ENCODE results near the gene ALDH1A2.

The ALDH1A2 gene

DNA sequence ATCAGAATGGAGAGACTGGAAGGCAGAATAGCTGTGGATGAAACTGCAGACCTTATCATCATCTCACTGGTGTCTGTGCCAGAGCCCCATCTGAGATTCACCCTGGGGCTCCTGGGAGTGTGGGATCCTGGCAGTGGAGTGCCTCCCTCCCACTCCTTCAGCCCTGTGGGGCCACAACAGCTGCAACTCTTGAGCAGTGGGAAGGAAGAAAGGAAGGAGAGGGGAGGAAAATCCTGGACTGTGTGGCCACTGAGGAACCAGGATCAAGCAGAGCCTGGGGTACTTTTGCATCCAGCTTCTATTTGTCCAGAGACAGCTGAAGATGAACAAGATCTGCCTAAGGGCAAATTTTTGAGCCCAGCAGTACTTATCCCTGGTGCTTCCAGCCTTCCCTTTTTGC, 13.1 kb upstream of the ALDH1A2 start:
- no peak for DNase-seq
- Histone ChIP-seq H3K4me3 (no peak overlapping the region), H3K27me3 (peaks cover 0 to 5% of the 10 kb centered on the region in 2 donors), H3K27ac (no peak overlapping the region), H3K9me3 (no peaks in the 10 kb centered on the region), H3K4me1 (no peaks in the 10 kb centered on the region), H3K36me3 (no peaks in the 10 kb centered on the region)
- intact Hi-C loops (cut with DNase I; ENCODE audit: low total_unique reads): no loop called here
- TF ChIP-seq, protein P1, sequence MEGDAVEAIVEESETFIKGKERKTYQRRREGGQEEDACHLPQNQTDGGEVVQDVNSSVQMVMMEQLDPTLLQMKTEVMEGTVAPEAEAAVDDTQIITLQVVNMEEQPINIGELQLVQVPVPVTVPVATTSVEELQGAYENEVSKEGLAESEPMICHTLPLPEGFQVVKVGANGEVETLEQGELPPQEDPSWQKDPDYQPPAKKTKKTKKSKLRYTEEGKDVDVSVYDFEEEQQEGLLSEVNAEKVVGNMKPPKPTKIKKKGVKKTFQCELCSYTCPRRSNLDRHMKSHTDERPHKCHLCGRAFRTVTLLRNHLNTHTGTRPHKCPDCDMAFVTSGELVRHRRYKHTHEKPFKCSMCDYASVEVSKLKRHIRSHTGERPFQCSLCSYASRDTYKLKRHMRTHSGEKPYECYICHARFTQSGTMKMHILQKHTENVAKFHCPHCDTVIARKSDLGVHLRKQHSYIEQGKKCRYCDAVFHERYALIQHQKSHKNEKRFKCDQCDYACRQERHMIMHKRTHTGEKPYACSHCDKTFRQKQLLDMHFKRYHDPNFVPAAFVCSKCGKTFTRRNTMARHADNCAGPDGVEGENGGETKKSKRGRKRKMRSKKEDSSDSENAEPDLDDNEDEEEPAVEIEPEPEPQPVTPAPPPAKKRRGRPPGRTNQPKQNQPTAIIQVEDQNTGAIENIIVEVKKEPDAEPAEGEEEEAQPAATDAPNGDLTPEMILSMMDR (IDR thresholded peaks at IDR 0.05): no peak

DNA sequence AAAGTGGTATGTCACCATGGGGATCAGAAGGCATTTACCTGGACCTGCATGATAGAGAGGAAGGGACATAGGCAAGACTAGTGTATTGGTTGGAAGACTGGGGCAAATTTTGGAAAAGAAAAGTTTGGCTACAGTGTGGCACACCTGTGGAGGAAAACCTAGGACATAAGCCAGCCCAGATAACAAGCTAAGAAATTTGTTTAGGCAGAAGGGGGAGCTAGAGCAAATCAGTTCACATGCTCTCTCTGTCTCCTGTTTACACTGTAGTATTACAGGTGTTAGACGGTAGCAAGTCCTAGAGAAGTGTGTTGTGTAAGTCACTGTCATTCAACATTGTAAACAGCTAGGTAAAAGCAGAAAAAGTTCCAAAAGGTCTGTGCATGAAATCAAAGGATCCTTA, 11.9 kb upstream of the ALDH1A2 start:
- H3K4me1 ChIP-seq: no peaks in the 10 kb centered on the region
- DNase-seq: no peak
- H3K27ac ChIP-seq: no peak overlapping the region
- peaks cover 0 to 8% of the 10 kb centered on the region in 2 donors for H3K27me3 ChIP-seq
- TF ChIP-seq, protein P1 (IDR thresholded peaks at IDR 0.05): no peak
- no peaks in the 10 kb centered on the region for H3K9me3 ChIP-seq
- intact Hi-C loops (cut with DNase I; ENCODE audit: low total_unique reads): no loop called here
- H3K36me3 ChIP-seq: no peaks in the 10 kb centered on the region
- no peak overlapping the region for H3K4me3 ChIP-seq

- Histone ChIP-seq H3K4me1 (no peaks in the 10 kb centered on the region), H3K9me3 (no peaks in the 10 kb centered on the region), H3K27me3 (peaks cover 0 to 8% of the 10 kb centered on the region in 2 donors), H3K27ac (no peak overlapping the region), H3K4me3 (no peak overlapping the region), H3K36me3 (no peaks in the 10 kb centered on the region)
- DNase-seq: no peak
- intact Hi-C loops (cut with DNase I; ENCODE audit: low total_unique reads): no loop called here
- TF ChIP-seq, protein P1 (IDR thresholded peaks at IDR 0.05): no peak
These were observed 8.9 kb upstream of the ALDH1A2 start for GRCh38 chr15:58074452-58074851.

- DNase-seq: peak in 1 of 2 donors; percentile 35
- Histone ChIP-seq H3K27me3 (peaks cover under 1 to 16% of the 10 kb centered on the region in 2 donors), H3K4me1 (peaks cover 0 to 7% (median 4%) of the 10 kb centered on the region in 4 donors), H3K9me3 (no peaks in the 10 kb centered on the region), H3K4me3 (no peak overlapping the region), H3K36me3 (no peaks in the 10 kb centered on the region), H3K27ac (no peak overlapping the region)
- TF ChIP-seq, protein P1 (IDR thresholded peaks at IDR 0.05): peak; percentile 70 to 79
- intact Hi-C loops (cut with DNase I; ENCODE audit: low total_unique reads): no loop called here
These were observed 5.4 kb upstream of the ALDH1A2 start for GRCh38 chr15:58070801-58071418.

DNA sequence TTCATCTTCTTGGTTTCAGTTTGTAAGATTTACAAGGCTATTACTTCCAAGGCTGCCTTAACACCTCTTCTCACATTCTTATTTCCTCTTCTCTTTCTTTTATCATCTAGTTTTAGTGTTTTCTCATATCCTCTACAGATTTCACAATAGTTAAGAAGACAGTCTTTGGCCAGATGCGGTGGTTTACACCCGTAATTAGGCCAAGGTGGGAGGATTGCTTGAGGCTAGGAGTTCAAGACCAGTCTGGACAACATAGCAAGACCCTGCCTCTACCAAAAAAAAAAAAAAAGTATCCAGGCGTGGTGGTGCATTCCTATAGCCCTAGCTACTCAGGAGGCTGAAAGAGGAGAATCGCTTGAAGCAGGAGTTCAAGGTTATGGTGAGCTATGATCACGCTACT, 3.5 kb upstream of the ALDH1A2 start:
- TF ChIP-seq, protein P1 (IDR thresholded peaks at IDR 0.05): no peak
- Histone ChIP-seq H3K27me3 (peaks cover 4 to 32% of the 10 kb centered on the region in 2 donors), H3K27ac (no peak overlapping the region), H3K9me3 (no peaks in the 10 kb centered on the region), H3K4me1 (peaks cover 0 to 18% (median 14%) of the 10 kb centered on the region in 4 donors), H3K36me3 (no peaks in the 10 kb centered on the region), H3K4me3 (no peak overlapping the region)
- intact Hi-C loops (cut with DNase I; ENCODE audit: low total_unique reads): loop anchor here (5.0 to 10.0 kb wide), 2 partner anchors 202 to 404 kb away; no protein-coding TSS in a partner anchor
- DNase-seq: no peak

Data from tibial artery (tissue), 4 donors.